Fibroblast of the aortic adventitia (primary cell): Measurements from ENCODE around the gene P2RX6. TPM values are rescaled to one million over a fixed set of nuclear protein-coding genes. Genes with fewer than 3 reads are reported as not detected.
"Not testable (repeated sequence)": the region's sequence is repeated elsewhere in the genome, so short reads cannot be mapped to it uniquely, and the experiment has no call there.

ENCODE experiments used
- DNase-seq: peaks from one replicate; pipeline ENCODE4 v3.0.0-alpha.2; 2010; ENCODE audit warnings: low read depth
- H3K4me3 ChIP-seq: 2 replicates; pipeline ENCODE4 v1.5.1; 2011; ENCODE audit warnings: low read depth, mild to moderate bottlenecking, control low read depth, low read length, moderate library complexity
- total RNA-seq: library from RNA; depleted of rRNA; stranded (reverse); fragments of >200 nt; gene quantifications from 2 replicates; pipeline ENCODE4 v1.2.3, GENCODE V29; 2012; ENCODE audit warnings: low replicate concordance
- TF ChIP-seq, protein P1 (sequence below): IDR thresholded peaks from 2 replicates; pipeline ENCODE4 v1.5.1; 2011; ENCODE audit warnings: mild to moderate bottlenecking, low read length, control low read depth, inconsistent platforms; ENCODE audit not compliant: insufficient read depth

The P2RX6 gene
- total RNA-seq, 1 donor = 0.63 TPM

- peak within 1 kb of the TSS; percentile 65 for H3K4me3 ChIP-seq
- peak; percentile 84 for DNase-seq
- TF ChIP-seq, protein P1, sequence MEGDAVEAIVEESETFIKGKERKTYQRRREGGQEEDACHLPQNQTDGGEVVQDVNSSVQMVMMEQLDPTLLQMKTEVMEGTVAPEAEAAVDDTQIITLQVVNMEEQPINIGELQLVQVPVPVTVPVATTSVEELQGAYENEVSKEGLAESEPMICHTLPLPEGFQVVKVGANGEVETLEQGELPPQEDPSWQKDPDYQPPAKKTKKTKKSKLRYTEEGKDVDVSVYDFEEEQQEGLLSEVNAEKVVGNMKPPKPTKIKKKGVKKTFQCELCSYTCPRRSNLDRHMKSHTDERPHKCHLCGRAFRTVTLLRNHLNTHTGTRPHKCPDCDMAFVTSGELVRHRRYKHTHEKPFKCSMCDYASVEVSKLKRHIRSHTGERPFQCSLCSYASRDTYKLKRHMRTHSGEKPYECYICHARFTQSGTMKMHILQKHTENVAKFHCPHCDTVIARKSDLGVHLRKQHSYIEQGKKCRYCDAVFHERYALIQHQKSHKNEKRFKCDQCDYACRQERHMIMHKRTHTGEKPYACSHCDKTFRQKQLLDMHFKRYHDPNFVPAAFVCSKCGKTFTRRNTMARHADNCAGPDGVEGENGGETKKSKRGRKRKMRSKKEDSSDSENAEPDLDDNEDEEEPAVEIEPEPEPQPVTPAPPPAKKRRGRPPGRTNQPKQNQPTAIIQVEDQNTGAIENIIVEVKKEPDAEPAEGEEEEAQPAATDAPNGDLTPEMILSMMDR = no peak
Measured at GRCh38 chr22:21045585-21046294, 30.8 kb downstream of the P2RX6 start, which contains the start of gene LRRC74B. Gene LRRC74B, plus strand, starts transcription at chr22:21045946. Its CDS starts 41 bp downstream, at chr22:21045987.

GRCh38 chr22:21047035-21047661 is 32.2 kb downstream of the P2RX6 start:
- no peak overlapping the region for H3K4me3 ChIP-seq
- no peak for DNase-seq
- TF ChIP-seq, protein P1 = no peak

- no peak for DNase-seq
- no peak overlapping the region for H3K4me3 ChIP-seq
- TF ChIP-seq, protein P1 = no peak
Measured at GRCh38 chr22:21047730-21048129, 32.8 kb downstream of the P2RX6 start.

DNA sequence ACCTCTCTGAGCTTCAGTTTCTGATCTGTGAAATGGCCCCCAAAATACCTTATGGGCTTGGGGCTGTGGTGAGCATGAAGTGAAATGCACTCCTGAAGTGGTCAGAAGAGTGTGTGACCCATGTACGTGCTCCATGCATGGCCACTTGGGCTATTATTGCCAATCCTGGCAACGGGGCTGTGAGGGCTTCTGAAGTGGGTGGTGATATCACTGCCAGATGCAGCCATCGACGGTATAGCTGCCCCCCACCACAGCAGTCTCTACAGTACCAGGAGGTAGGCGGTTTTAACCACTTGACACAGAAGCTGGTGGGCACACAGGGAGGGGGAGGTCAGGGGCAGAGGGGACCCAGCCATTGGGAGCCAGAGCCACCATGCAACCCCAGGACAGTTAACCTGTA is 33.5 kb downstream of the P2RX6 start:
- not testable (repeated sequence) for DNase-seq, H3K4me3 ChIP-seq

GRCh38 chr22:21048965-21049364 is 34.0 kb downstream of the P2RX6 start:
- not testable (repeated sequence) for H3K4me3 ChIP-seq, DNase-seq

- no peak overlapping the region for H3K4me3 ChIP-seq
- TF ChIP-seq, protein P1 = no peak
- DNase-seq = no peak
Measured at GRCh38 chr22:21051145-21051830, 36.3 kb downstream of the P2RX6 start.

GRCh38 chr22:21051831-21052400 is 37.0 kb downstream of the P2RX6 start:
- DNase-seq = no peak
- TF ChIP-seq, protein P1 = no peak
- no peak overlapping the region for H3K4me3 ChIP-seq
